AG04449 (cell line): Measurements from ENCODE around the gene MRPL14.
"Not testable (repeated sequence)": the region's sequence is repeated elsewhere in the genome, so short reads cannot be mapped to it uniquely, and the experiment has no call there.

ENCODE experiments used
- CTCF ChIA-PET: fragments of 350-600 bp; formaldehyde crosslinking; extraction: SDS; loops from one replicate; lab custom pipeline; 2021; ENCODE audit warnings: antibody characterized with exemption; lab: Yijun Ruan, JAX
- POLR2A ChIA-PET: fragments of 400-600, 350-600 bp; formaldehyde crosslinking; extraction: SDS; loops from one replicate; lab custom pipeline; 2020; ENCODE audit warnings: antibody characterized with exemption, inconsistent platforms; lab: Yijun Ruan, JAX
- DNase-seq: peaks from one replicate; pipeline ENCODE4 v3.0.0-alpha.2; 2010; ENCODE audit warnings: low read depth, low spot score
- H3K4me3 ChIP-seq: 2 replicates; pipeline ENCODE4 v1.5.1; 2011; ENCODE audit warnings: low read depth, mild to moderate bottlenecking, control low read depth, low read length
- CTCF ChIP-seq: IDR thresholded peaks from one replicate; pipeline ENCODE4 v1.5.1; 2011; ENCODE audit warnings: mild to moderate bottlenecking, moderate library complexity, low read length, control low read depth, inconsistent platforms; ENCODE audit not compliant: insufficient read depth; ENCODE audit errors: missing control alignments

Gene MRPL14

GRCh38 chr6:44096612-44097011 is 30.6 kb downstream of the MRPL14 start:
- ChIA-PET POLR2A (interaction anchor here (1.1 kb wide), 1 partner anchor 20 kb away, joined by 4 read pairs; no protein-coding TSS in a partner anchor), CTCF (interaction anchor here (0.6 to 12.0 kb wide), 23 partner anchors 10 to 488 kb away, joined by 3 to 196 read pairs (median 5); partner anchors contain the start of genes CAPN11 and SLC35B2)
- TF ChIP-seq CTCF: peak; percentile 86
- DNase-seq: no peak
- H3K4me3 ChIP-seq: no peak overlapping the region

GRCh38 chr6:44095243-44095623 is 32.0 kb downstream of the MRPL14 start:
- CTCF ChIA-PET: interaction anchor here (0.7 to 12.0 kb wide), 12 partner anchors 9 to 325 kb away, joined by 3 to 196 read pairs (median 4); partner anchors contain the start of genes CAPN11 and VEGFA
- DNase-seq, H3K4me3 ChIP-seq, POLR2A ChIA-PET: not testable (repeated sequence)

- no peak for DNase-seq
- ChIA-PET CTCF (interaction anchor here (0.6 to 12.0 kb wide), 15 partner anchors 10 to 1371 kb away, joined by 3 to 196 read pairs (median 3); partner anchors contain the start of genes CAPN11 and VEGFA), POLR2A (no interaction called here)
- TF ChIP-seq CTCF: no peak
- no peak overlapping the region for H3K4me3 ChIP-seq
These were observed 32.6 kb downstream of the MRPL14 start for GRCh38 chr6:44094403-44095242.

GRCh38 chr6:44093750-44094402 is 33.4 kb downstream of the MRPL14 start:
- no peak for TF ChIP-seq CTCF
- CTCF ChIA-PET: interaction anchor here (0.6 to 12.0 kb wide), 12 partner anchors 11 to 1372 kb away, joined by 3 to 196 read pairs (median 4); partner anchors contain the start of genes CAPN11 and VEGFA
- POLR2A ChIA-PET: no interaction called here
- no peak overlapping the region for H3K4me3 ChIP-seq
- no peak for DNase-seq

GRCh38 chr6:44093066-44093465 is 34.2 kb downstream of the MRPL14 start:
- POLR2A ChIA-PET: no interaction called here
- TF ChIP-seq CTCF: no peak
- H3K4me3 ChIP-seq: no peak overlapping the region
- CTCF ChIA-PET: interaction anchor here (6.9 kb wide), 1 partner anchor 244 kb away, joined by 44 read pairs; no protein-coding TSS in a partner anchor
- DNase-seq: no peak

- POLR2A ChIA-PET: no interaction called here
- CTCF ChIA-PET: interaction anchor here (0.8 to 1.5 kb wide), 6 partner anchors 13 to 367 kb away, joined by 3 to 5 read pairs (median 4); no protein-coding TSS in a partner anchor
- TF ChIP-seq CTCF: no peak
- no peak for DNase-seq
- no peak overlapping the region for H3K4me3 ChIP-seq
These were observed 35.0 kb downstream of the MRPL14 start for GRCh38 chr6:44091981-44092884.

GRCh38 chr6:44091356-44091755 is 35.9 kb downstream of the MRPL14 start:
- CTCF ChIA-PET: interaction anchor here (0.6 to 2.2 kb wide), 10 partner anchors 8 to 366 kb away, joined by 3 to 13 read pairs (median 4); no protein-coding TSS in a partner anchor
- DNase-seq, H3K4me3 ChIP-seq, POLR2A ChIA-PET: not testable (repeated sequence)
